Midbrain (tissue), 1 donor: ENCODE results near the gene PPP3CA.
"Not testable (repeated sequence)": the region's sequence is repeated elsewhere in the genome, so short reads cannot be mapped to it uniquely, and the experiment has no call there.

Source experiments
- DNase-seq: peaks from one replicate; lab custom pipeline; 2025; lab: John Stamatoyannopoulos, UW

Gene PPP3CA

GRCh38 chr4:101000496-101000895, 346.8 kb downstream of the PPP3CA start:
- no peak for DNase-seq

- DNase-seq = no peak
Observed at GRCh38 chr4:100995671-100996070, 351.7 kb downstream of the PPP3CA start.

GRCh38 chr4:100995002-100995401, 352.3 kb downstream of the PPP3CA start:
- not testable (repeated sequence) for DNase-seq

- DNase-seq = not testable (repeated sequence)
Observed at GRCh38 chr4:100991332-100992069, 355.8 kb downstream of the PPP3CA start.

GRCh38 chr4:100989401-100989800, 357.9 kb downstream of the PPP3CA start:
- DNase-seq = no peak

GRCh38 chr4:100988876-100989275, 358.4 kb downstream of the PPP3CA start:
- no peak for DNase-seq

- DNase-seq = no peak
Observed at GRCh38 chr4:100986360-100986868, 360.9 kb downstream of the PPP3CA start.

- no peak for DNase-seq
Observed at GRCh38 chr4:100985576-100985975, 361.8 kb downstream of the PPP3CA start.

GRCh38 chr4:100984901-100985300, 362.4 kb downstream of the PPP3CA start:
- DNase-seq = no peak

GRCh38 chr4:100983426-100983825, 363.9 kb downstream of the PPP3CA start:
- no peak for DNase-seq

GRCh38 chr4:100982345-100982744, 365.0 kb downstream of the PPP3CA start:
- no peak for DNase-seq

GRCh38 chr4:100981447-100982204, 365.7 kb downstream of the PPP3CA start:
- no peak for DNase-seq

GRCh38 chr4:100979736-100980135, 367.6 kb downstream of the PPP3CA start:
- no peak for DNase-seq

- DNase-seq = no peak
Observed at GRCh38 chr4:100977746-100978397, 369.5 kb downstream of the PPP3CA start.

- no peak for DNase-seq
Observed at GRCh38 chr4:100977274-100977673, 370.1 kb downstream of the PPP3CA start.
